ENCODE data around the gene ZNRF3. TPM values are rescaled to one million over a fixed set of nuclear protein-coding genes. Genes with fewer than 3 reads are reported as not detected.

The ZNRF3 gene
- 6.7 to 7.7 TPM (median 6.7 TPM) in 3 replicates for total RNA-seq
- long read RNA-seq, full-length matches to known transcripts = 3 of 12 reads
- long read RNA-seq, partial matches to known transcripts = 6 of 12 reads
- long read RNA-seq, other reads (novel, unspliced or antisense) = 3 of 12 reads

- Mint-ChIP-seq H3K4me1 (ENCODE audit: low read depth) (peaks cover 23% of the 10 kb centered on the region), H3K27ac (ENCODE audit: unreplicated experiment) (peak within 1 kb of the TSS; percentile 80), H3K36me3 (ENCODE audit: low read depth) (no peaks in the 10 kb centered on the region), H3K27me3 (ENCODE audit: low read depth) (no peaks in the 10 kb centered on the region), H3K4me3 (ENCODE audit: unreplicated experiment) (peak within 1 kb of the TSS; percentile 92), H3K9me3 (ENCODE audit: low read depth) (no peaks in the 10 kb centered on the region)
- no peak for TF ChIP-seq CTCF (IDR thresholded peaks at IDR 0.05)
- DNase-seq (ENCODE audit: low spot score) = peak; percentile 97
Measured at GRCh38 chr22:28882878-28883656, at the start of gene ZNRF3. ZNRF3 (plus strand) TSS chr22:28883572; CDS start chr22:28883767, 195 bp downstream.

- Mint-ChIP-seq H3K9me3 (ENCODE audit: low read depth) (no peaks in the 10 kb centered on the region), H3K36me3 (ENCODE audit: low read depth) (no peaks in the 10 kb centered on the region), H3K27ac (ENCODE audit: unreplicated experiment) (no peak overlapping the region)
Measured at GRCh38 chr22:28835630-28836189, 47.7 kb upstream of the ZNRF3 start.

GRCh38 chr22:28837640-28838039, 45.7 kb upstream of the ZNRF3 start:
- H3K27me3 Mint-ChIP-seq (ENCODE audit: low read depth) = no peaks in the 10 kb centered on the region
- TF ChIP-seq CTCF (IDR thresholded peaks at IDR 0.05) = no peak
- no peaks in the 10 kb centered on the region for H3K9me3 Mint-ChIP-seq (ENCODE audit: low read depth)
- no peak for DNase-seq (ENCODE audit: low spot score)
- H3K27ac Mint-ChIP-seq (ENCODE audit: unreplicated experiment) = no peak overlapping the region
- H3K4me1 Mint-ChIP-seq (ENCODE audit: low read depth) = no peaks in the 10 kb centered on the region
- no peak overlapping the region for H3K4me3 Mint-ChIP-seq (ENCODE audit: unreplicated experiment)
- H3K36me3 Mint-ChIP-seq (ENCODE audit: low read depth) = no peaks in the 10 kb centered on the region

More at GRCh38 chr22:28835630-28836189, 47.7 kb upstream of the ZNRF3 start:
- TF ChIP-seq CTCF (IDR thresholded peaks at IDR 0.05) = no peak
- H3K4me3 Mint-ChIP-seq (ENCODE audit: unreplicated experiment) = no peak overlapping the region
- no peak for DNase-seq (ENCODE audit: low spot score)
- no peaks in the 10 kb centered on the region for H3K4me1 Mint-ChIP-seq (ENCODE audit: low read depth)
- H3K27me3 Mint-ChIP-seq (ENCODE audit: low read depth) = no peaks in the 10 kb centered on the region

GRCh38 chr22:28838971-28839370, 44.4 kb upstream of the ZNRF3 start:
- Mint-ChIP-seq H3K4me1 (ENCODE audit: low read depth) (no peaks in the 10 kb centered on the region), H3K9me3 (ENCODE audit: low read depth) (no peaks in the 10 kb centered on the region), H3K27me3 (ENCODE audit: low read depth) (no peaks in the 10 kb centered on the region), H3K27ac (ENCODE audit: unreplicated experiment) (no peak overlapping the region), H3K36me3 (ENCODE audit: low read depth) (no peaks in the 10 kb centered on the region), H3K4me3 (ENCODE audit: unreplicated experiment) (no peak overlapping the region)
- TF ChIP-seq CTCF (IDR thresholded peaks at IDR 0.05) = no peak
- no peak for DNase-seq (ENCODE audit: low spot score)

- Mint-ChIP-seq H3K36me3 (ENCODE audit: low read depth) (no peaks in the 10 kb centered on the region), H3K27ac (ENCODE audit: unreplicated experiment) (no peak overlapping the region), H3K27me3 (ENCODE audit: low read depth) (no peaks in the 10 kb centered on the region), H3K9me3 (ENCODE audit: low read depth) (peaks cover 1% of the 10 kb centered on the region), H3K4me1 (ENCODE audit: low read depth) (no peaks in the 10 kb centered on the region), H3K4me3 (ENCODE audit: unreplicated experiment) (no peak overlapping the region)
- no peak for DNase-seq (ENCODE audit: low spot score)
- TF ChIP-seq CTCF (IDR thresholded peaks at IDR 0.05) = no peak
Measured at GRCh38 chr22:28841111-28841510, 42.3 kb upstream of the ZNRF3 start.

Measured in chondrocyte (in vitro differentiated cells).